Measurements from ENCODE around the gene PLEKHD1. TPM values are rescaled to one million over a fixed set of nuclear protein-coding genes. Genes with fewer than 3 reads are reported as not detected.

The PLEKHD1 gene
- total RNA-seq, 2 experiments from 2014 or later: 0.07 TPM; not detected in 1

- no peaks in the 10 kb centered on the region for H3K9me3 Mint-ChIP-seq
- H3K36me3 Mint-ChIP-seq (ENCODE audit: low read depth): no peaks in the 10 kb centered on the region
- no peak overlapping the region for H3K4me3 Mint-ChIP-seq
- POLR2A ChIA-PET: no interaction called here
- DNase-seq (no peak), ATAC-seq (no peak)
- H3K4me1 Mint-ChIP-seq (ENCODE audit: low read depth): no peaks in the 10 kb centered on the region
- intact Hi-C loops (cut with micrococcal nuclease): no loop called here
- H3K27ac Mint-ChIP-seq: no peak overlapping the region
- TF ChIP-seq CTCF (IDR thresholded peaks at IDR 0.05): no peak
- H3K27me3 Mint-ChIP-seq: peaks cover 31% of the 10 kb centered on the region
- CTCF ChIA-PET: interaction anchor here (0.6 to 0.7 kb wide), 2 partner anchors 16 to 244 kb away, joined by 3 read pairs; no protein-coding TSS in a partner anchor
These were observed 2.7 kb downstream of the PLEKHD1 start for GRCh38 chr14:69487226-69487625.

GRCh38 chr14:69487771-69488170 is 3.2 kb downstream of the PLEKHD1 start:
- intact Hi-C loops (cut with micrococcal nuclease): no loop called here

GRCh38 chr14:69489495-69489894 is 5.0 kb downstream of the PLEKHD1 start:
- DNase-seq: no peak
- Mint-ChIP-seq H3K4me3 (no peak overlapping the region), H3K36me3 (ENCODE audit: low read depth) (no peaks in the 10 kb centered on the region), H3K9me3 (no peaks in the 10 kb centered on the region), H3K27ac (no peak overlapping the region), H3K27me3 (peaks cover 17% of the 10 kb centered on the region), H3K4me1 (ENCODE audit: low read depth) (no peaks in the 10 kb centered on the region)
- ChIA-PET CTCF (no interaction called here), POLR2A (interaction anchor here (0.6 kb wide), 1 partner anchor 92 kb away, joined by 3 read pairs; no protein-coding TSS in a partner anchor)
- intact Hi-C loops (cut with micrococcal nuclease): no loop called here
- ATAC-seq: no peak
- no peak for TF ChIP-seq CTCF (IDR thresholded peaks at IDR 0.05)

More at GRCh38 chr14:69487771-69488170, 3.2 kb downstream of the PLEKHD1 start:
- Mint-ChIP-seq H3K36me3 (ENCODE audit: low read depth) (no peaks in the 10 kb centered on the region), H3K4me1 (ENCODE audit: low read depth) (no peaks in the 10 kb centered on the region), H3K9me3 (no peaks in the 10 kb centered on the region), H3K4me3 (no peak overlapping the region), H3K27ac (no peak overlapping the region), H3K27me3 (peaks cover 28% of the 10 kb centered on the region)
- POLR2A ChIA-PET: no interaction called here
- no peak for TF ChIP-seq CTCF (IDR thresholded peaks at IDR 0.05)
- ATAC-seq: no peak
- CTCF ChIA-PET: interaction anchor here (0.6 to 0.7 kb wide), 2 partner anchors 15 to 245 kb away, joined by 3 read pairs; no protein-coding TSS in a partner anchor
- no peak for DNase-seq

GRCh38 chr14:69490219-69490918 is 5.8 kb downstream of the PLEKHD1 start:
- Mint-ChIP-seq H3K27me3 (peaks cover 13% of the 10 kb centered on the region), H3K4me3 (no peak overlapping the region), H3K27ac (no peak overlapping the region), H3K9me3 (no peaks in the 10 kb centered on the region), H3K36me3 (ENCODE audit: low read depth) (no peaks in the 10 kb centered on the region), H3K4me1 (ENCODE audit: low read depth) (no peaks in the 10 kb centered on the region)
- TF ChIP-seq CTCF (IDR thresholded peaks at IDR 0.05): no peak
- intact Hi-C loops (cut with micrococcal nuclease): no loop called here
- CTCF ChIA-PET: no interaction called here
- DNase-seq (no peak), ATAC-seq (no peak)
- POLR2A ChIA-PET: no interaction called here

- ChIA-PET POLR2A (no interaction called here), CTCF (interaction anchor here (1.1 kb wide), 1 partner anchor 57 kb away, joined by 4 read pairs; no protein-coding TSS in a partner anchor)
- ATAC-seq (no peak), DNase-seq (no peak)
- no peak for TF ChIP-seq CTCF (IDR thresholded peaks at IDR 0.05)
- H3K36me3 Mint-ChIP-seq (ENCODE audit: low read depth): no peaks in the 10 kb centered on the region
- no peak overlapping the region for H3K4me3 Mint-ChIP-seq
- H3K27ac Mint-ChIP-seq: no peak overlapping the region
- intact Hi-C loops (cut with micrococcal nuclease): no loop called here
- no peaks in the 10 kb centered on the region for H3K9me3 Mint-ChIP-seq
- no peaks in the 10 kb centered on the region for H3K4me1 Mint-ChIP-seq (ENCODE audit: low read depth)
- H3K27me3 Mint-ChIP-seq: peaks cover 5% of the 10 kb centered on the region
These were observed 6.7 kb downstream of the PLEKHD1 start for GRCh38 chr14:69491193-69491592.
